ENCODE data around the gene DRC3. TPM values are rescaled to one million over a fixed set of nuclear protein-coding genes. Genes with fewer than 3 reads are reported as not detected.

The DRC3 gene
- total RNA-seq, 1 donor from 2014 or later: 7.2 TPM

GRCh38 chr17:18028114-18028951, 55.7 kb downstream of the DRC3 start:
- Histone ChIP-seq H3K36me3 (peaks cover 9 to 10% of the 10 kb centered on the region in 2 donors), H3K27me3 (no peaks in the 10 kb centered on the region), H3K27ac (no peak overlapping the region), H3K9me3 (no peaks in the 10 kb centered on the region), H3K4me1 (no peaks in the 10 kb centered on the region), H3K4me3 (no peak overlapping the region)
- DNase-seq (ENCODE audit: low spot score in 2 of 2): peak in 1 of 2 donors; percentile 41
- intact Hi-C loops (cut with DNase I): no loop called here
- TF ChIP-seq, protein P1, sequence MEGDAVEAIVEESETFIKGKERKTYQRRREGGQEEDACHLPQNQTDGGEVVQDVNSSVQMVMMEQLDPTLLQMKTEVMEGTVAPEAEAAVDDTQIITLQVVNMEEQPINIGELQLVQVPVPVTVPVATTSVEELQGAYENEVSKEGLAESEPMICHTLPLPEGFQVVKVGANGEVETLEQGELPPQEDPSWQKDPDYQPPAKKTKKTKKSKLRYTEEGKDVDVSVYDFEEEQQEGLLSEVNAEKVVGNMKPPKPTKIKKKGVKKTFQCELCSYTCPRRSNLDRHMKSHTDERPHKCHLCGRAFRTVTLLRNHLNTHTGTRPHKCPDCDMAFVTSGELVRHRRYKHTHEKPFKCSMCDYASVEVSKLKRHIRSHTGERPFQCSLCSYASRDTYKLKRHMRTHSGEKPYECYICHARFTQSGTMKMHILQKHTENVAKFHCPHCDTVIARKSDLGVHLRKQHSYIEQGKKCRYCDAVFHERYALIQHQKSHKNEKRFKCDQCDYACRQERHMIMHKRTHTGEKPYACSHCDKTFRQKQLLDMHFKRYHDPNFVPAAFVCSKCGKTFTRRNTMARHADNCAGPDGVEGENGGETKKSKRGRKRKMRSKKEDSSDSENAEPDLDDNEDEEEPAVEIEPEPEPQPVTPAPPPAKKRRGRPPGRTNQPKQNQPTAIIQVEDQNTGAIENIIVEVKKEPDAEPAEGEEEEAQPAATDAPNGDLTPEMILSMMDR (IDR thresholded peaks at IDR 0.05): no peak

DNA sequence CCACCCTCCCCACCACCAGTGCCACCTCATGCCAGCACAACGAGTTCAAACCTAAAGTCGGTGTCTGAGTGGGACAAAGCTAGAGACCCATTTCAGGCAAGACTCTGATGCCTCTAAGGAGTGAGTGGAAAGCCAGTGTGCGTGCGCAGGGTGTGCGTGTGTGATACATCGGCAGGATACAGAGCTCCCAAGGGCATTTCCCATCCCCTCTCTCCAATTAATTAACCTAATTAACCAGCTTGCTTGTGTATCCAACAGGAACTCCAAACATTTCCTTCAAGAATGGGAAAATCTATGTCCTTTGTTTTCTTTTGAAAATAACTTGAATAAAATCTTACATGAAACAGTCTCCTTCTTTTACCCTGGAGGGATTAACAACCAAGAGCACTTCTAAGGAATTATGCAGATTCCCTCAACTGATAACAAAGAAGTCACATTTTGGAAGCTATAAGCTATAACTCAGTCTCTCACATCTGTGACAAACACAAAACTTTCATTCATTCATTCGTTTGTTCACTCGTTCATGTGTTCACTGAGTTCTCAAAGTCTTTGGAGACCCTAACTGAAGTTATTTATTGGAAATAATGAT, 56.4 kb downstream of the DRC3 start:
- intact Hi-C loops (cut with DNase I): no loop called here
- peak in 1 of 2 donors; percentile 18 for DNase-seq (ENCODE audit: low spot score in 2 of 2)
- TF ChIP-seq, protein P1 (IDR thresholded peaks at IDR 0.05): no peak
- Histone ChIP-seq H3K4me1 (no peaks in the 10 kb centered on the region), H3K27me3 (no peaks in the 10 kb centered on the region), H3K4me3 (no peak overlapping the region), H3K9me3 (no peaks in the 10 kb centered on the region), H3K27ac (no peak overlapping the region), H3K36me3 (peaks cover 6 to 8% of the 10 kb centered on the region in 2 donors)

DNA sequence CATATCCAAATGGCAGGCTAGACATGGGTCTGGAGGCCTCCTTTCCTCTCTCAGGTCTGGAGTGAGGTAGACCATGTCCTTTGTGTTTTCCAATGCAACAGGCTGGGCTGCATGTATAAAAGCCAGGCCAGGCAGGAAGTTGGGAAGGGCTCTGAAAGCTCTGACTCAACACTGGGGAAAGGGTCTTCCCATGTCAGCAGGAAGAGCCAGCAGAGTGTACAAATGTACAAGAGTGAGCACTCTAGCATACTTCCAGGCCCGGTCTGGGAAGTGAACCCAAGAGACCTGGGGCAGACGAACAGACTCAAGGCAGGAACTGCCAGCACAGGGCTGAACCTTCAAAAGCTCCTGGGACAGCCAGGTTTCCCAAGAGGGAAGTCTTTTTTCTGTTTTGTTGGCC, 59.3 kb downstream of the DRC3 start:
- no peak overlapping the region for H3K4me3 ChIP-seq
- TF ChIP-seq, protein P1 (IDR thresholded peaks at IDR 0.05): no peak
- no peak overlapping the region for H3K27ac ChIP-seq
- H3K9me3 ChIP-seq: no peaks in the 10 kb centered on the region
- no peaks in the 10 kb centered on the region for H3K27me3 ChIP-seq
- no peak for DNase-seq (ENCODE audit: low spot score in 2 of 2)
- peaks cover 0 to 3% of the 10 kb centered on the region in 2 donors for H3K36me3 ChIP-seq
- no peaks in the 10 kb centered on the region for H3K4me1 ChIP-seq
- intact Hi-C loops (cut with DNase I): loop anchor here (2.0 to 10.0 kb wide), 3 partner anchors 219 to 537 kb away; partner anchors contain the start of genes RAI1 and RASD1

GRCh38 chr17:18033442-18034099, 60.9 kb downstream of the DRC3 start:
- intact Hi-C loops (cut with DNase I): loop anchor here (2.0 to 10.0 kb wide), 3 partner anchors 221 to 539 kb away; partner anchors contain the start of genes RAI1 and RASD1
- Histone ChIP-seq H3K27me3 (no peaks in the 10 kb centered on the region), H3K27ac (no peak overlapping the region), H3K9me3 (no peaks in the 10 kb centered on the region), H3K4me3 (no peak overlapping the region), H3K4me1 (peaks cover 3 to 9% of the 10 kb centered on the region in 2 donors), H3K36me3 (no peaks in the 10 kb centered on the region)
- TF ChIP-seq, protein P1 (IDR thresholded peaks at IDR 0.05): peak; percentile 43 to 67 (median 66)
- DNase-seq (ENCODE audit: low spot score in 2 of 2): peak in 1 of 2 donors; percentile 70

DNA sequence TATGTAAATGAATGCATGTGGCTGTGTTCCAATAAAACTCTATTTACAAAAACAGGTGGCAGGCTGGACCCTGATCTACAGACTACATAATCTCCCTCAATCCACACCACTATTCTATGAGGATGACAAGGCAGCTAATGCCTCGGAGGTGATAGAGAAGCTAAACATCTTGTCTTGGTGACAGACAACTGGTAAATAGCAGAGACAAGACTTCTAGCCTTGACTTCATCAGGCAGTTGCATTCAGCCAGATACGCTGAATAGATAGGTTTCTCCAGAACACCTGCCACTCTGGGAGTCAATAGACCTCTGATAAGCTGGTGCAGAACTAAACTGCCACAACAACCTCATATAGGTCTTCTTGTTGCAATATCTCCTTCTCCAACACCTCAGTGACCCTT, 63.0 kb downstream of the DRC3 start:
- no peak for DNase-seq (ENCODE audit: low spot score in 2 of 2)
- intact Hi-C loops (cut with DNase I): loop anchor here (5.0 to 10.0 kb wide), 5 partner anchors 143 to 753 kb away; partner anchors contain the start of genes COPS3, PEMT and RASD1
- Histone ChIP-seq H3K9me3 (no peaks in the 10 kb centered on the region), H3K4me3 (no peak overlapping the region), H3K27ac (no peak overlapping the region), H3K27me3 (no peaks in the 10 kb centered on the region), H3K36me3 (no peaks in the 10 kb centered on the region), H3K4me1 (peaks cover 3 to 14% of the 10 kb centered on the region in 2 donors)
- TF ChIP-seq, protein P1 (IDR thresholded peaks at IDR 0.05): no peak

Data from ascending aorta (tissue), 2 donors.